ENCODE measurements around the gene ATP2C2. TPM values are rescaled to one million over a fixed set of nuclear protein-coding genes. Genes with fewer than 3 reads are reported as not detected.

ATP2C2 gene
- total RNA-seq, 1 donor from 2014 or later, result not detected

GRCh38 chr16:84323606-84324005 lies 44.7 kb upstream of the ATP2C2 start:
- no peak overlapping the region for H3K4me3 ChIP-seq
- no peak overlapping the region for H3K27ac ChIP-seq
- no peak for TF ChIP-seq CTCF (IDR thresholded peaks at IDR 0.05)
- H3K36me3 ChIP-seq, result no peaks in the 10 kb centered on the region
- H3K27me3 ChIP-seq, result no peaks in the 10 kb centered on the region
- H3K4me1 ChIP-seq, result no peaks in the 10 kb centered on the region
- intact Hi-C loops (cut with DNase I), result no loop called here
- no peaks in the 10 kb centered on the region for H3K9me3 ChIP-seq
- DNase-seq (ENCODE audit: low spot score in 2 of 2), result no peak

- H3K27ac ChIP-seq, result no peak overlapping the region
- no peaks in the 10 kb centered on the region for H3K36me3 ChIP-seq
- no peaks in the 10 kb centered on the region for H3K9me3 ChIP-seq
- intact Hi-C loops (cut with DNase I), result no loop called here
- no peak for DNase-seq (ENCODE audit: low spot score in 2 of 2)
- no peaks in the 10 kb centered on the region for H3K27me3 ChIP-seq
- no peak for TF ChIP-seq CTCF (IDR thresholded peaks at IDR 0.05)
- no peak overlapping the region for H3K4me3 ChIP-seq
- no peaks in the 10 kb centered on the region for H3K4me1 ChIP-seq
Measured at GRCh38 chr16:84324434-84325262, 43.7 kb upstream of the ATP2C2 start.

GRCh38 chr16:84326545-84326944 lies 41.8 kb upstream of the ATP2C2 start:
- H3K36me3 ChIP-seq, result no peaks in the 10 kb centered on the region
- H3K4me1 ChIP-seq, result no peaks in the 10 kb centered on the region
- no peaks in the 10 kb centered on the region for H3K27me3 ChIP-seq
- H3K4me3 ChIP-seq, result no peak overlapping the region
- no peak for TF ChIP-seq CTCF (IDR thresholded peaks at IDR 0.05)
- intact Hi-C loops (cut with DNase I), result no loop called here
- H3K9me3 ChIP-seq, result no peaks in the 10 kb centered on the region
- DNase-seq (ENCODE audit: low spot score in 2 of 2), result no peak
- H3K27ac ChIP-seq, result no peak overlapping the region

GRCh38 chr16:84327926-84328505 lies 40.3 kb upstream of the ATP2C2 start:
- Histone ChIP-seq H3K27ac (no peak overlapping the region), H3K4me1 (no peaks in the 10 kb centered on the region), H3K9me3 (no peaks in the 10 kb centered on the region), H3K4me3 (no peak overlapping the region), H3K36me3 (no peaks in the 10 kb centered on the region), H3K27me3 (no peaks in the 10 kb centered on the region)
- intact Hi-C loops (cut with DNase I), result no loop called here
- no peak for TF ChIP-seq CTCF (IDR thresholded peaks at IDR 0.05)
- no peak for DNase-seq (ENCODE audit: low spot score in 2 of 2)

GRCh38 chr16:84329016-84329415 lies 39.3 kb upstream of the ATP2C2 start:
- Histone ChIP-seq H3K27ac (no peak overlapping the region), H3K4me3 (no peak overlapping the region), H3K36me3 (no peaks in the 10 kb centered on the region), H3K4me1 (no peaks in the 10 kb centered on the region), H3K9me3 (no peaks in the 10 kb centered on the region), H3K27me3 (no peaks in the 10 kb centered on the region)
- TF ChIP-seq CTCF (IDR thresholded peaks at IDR 0.05), result no peak
- intact Hi-C loops (cut with DNase I), result no loop called here
- no peak for DNase-seq (ENCODE audit: low spot score in 2 of 2)

Data from ascending aorta (tissue), 2 donors.